Measurements from ENCODE around the gene UCKL1. TPM values are rescaled to one million over a fixed set of nuclear protein-coding genes. Genes with fewer than 3 reads are reported as not detected.
"Not testable (repeated sequence)": the region's sequence is repeated elsewhere in the genome, so short reads cannot be mapped to it uniquely, and the experiment has no call there.

UCKL1 gene
- total RNA-seq, 5 donors from 2014 or later (not counting 1 experiment from before 2014, with no cell fraction given), result 40.6 to 72.3 (median 67.0) TPM

DNA sequence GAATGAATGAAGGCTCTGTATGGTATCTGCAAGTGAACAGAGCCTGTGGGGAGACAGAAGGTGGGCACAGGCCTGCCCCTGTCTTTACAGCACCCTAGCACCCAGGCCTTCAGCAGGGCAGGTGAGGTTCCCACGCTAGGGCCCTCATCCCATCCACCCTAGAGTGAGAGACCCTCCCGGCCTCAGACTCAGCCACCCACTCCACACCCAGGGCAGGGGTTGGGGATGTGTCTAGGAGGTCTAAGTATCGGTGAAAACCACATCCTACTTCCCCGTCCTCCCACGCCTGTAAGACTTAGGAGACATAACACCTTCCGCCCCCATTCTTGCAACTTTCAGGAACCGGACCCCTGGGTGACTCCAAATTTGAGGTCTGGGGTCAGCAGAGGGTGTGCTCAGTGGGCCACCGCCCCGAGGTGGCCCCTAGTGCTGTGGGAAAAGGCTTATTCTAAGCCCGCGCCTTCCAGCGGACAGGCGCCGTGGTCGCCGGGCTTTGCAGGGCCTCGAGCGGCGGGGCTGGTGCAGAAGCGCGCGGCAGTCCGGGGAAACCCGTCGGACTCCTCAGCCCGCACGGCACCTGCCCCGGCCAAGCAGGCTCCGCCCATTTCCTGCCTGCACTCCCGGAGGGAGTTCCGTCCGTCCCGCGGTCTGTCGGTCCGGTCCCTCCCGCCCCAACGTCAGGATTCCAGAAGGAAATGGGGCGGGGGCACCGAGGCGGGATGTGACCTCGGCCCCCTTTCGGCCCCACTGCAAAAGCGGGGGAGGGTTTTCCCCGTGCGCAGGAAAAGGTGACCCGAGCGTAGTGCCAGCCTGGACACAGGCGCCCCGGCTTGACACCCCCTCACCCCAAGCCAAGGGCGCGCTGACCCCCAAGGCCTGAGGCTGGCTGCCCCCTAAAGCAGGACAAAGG lies 22.4 kb upstream of the UCKL1 start:
- ChIA-PET CTCF (interaction anchor here in 1 of 2 donors (1.0 to 1.8 kb wide), 3 partner anchors 60 to 142 kb away, joined by 3 to 8 read pairs (median 3); no protein-coding TSS in a partner anchor), POLR2A (no interaction called here)
- DNase-seq (peak in 10 of 35 experiments; percentile 14 to 68 (median 33)), ATAC-seq (replicated peaks in 1 of 4) (peak in 2 of 4 experiments; percentile 12 to 14)
- peak overlapping the region; percentile 72 to 84 (median 80) for H3K4me3 Mint-ChIP-seq
- peaks cover 37 to 66% of the 10 kb centered on the region in 2 experiments for H3K4me1 ChIP-seq (ENCODE audit: control insufficient read depth in 1 of 2, extremely low read depth in 1 of 2, insufficient read depth in 2 of 2, low read length in 2 of 2)
- no peaks in the 10 kb centered on the region for H3K9me3 Mint-ChIP-seq
- WGBS (ENCODE audit: insufficient coverage), result under 1% methylated on average over 47 of the region's 52 CpGs
- peak overlapping the region; percentile 88 to 90 for H3K27ac Mint-ChIP-seq
- peaks cover 62 to 69% (median 69%) of the 10 kb centered on the region in 3 donors for H3K4me1 Mint-ChIP-seq
- peaks cover 11 to 26% of the 10 kb centered on the region in 2 donors for H3K36me3 ChIP-seq (ENCODE audit: control insufficient read depth in 2 of 2, extremely low read depth in 1 of 2, insufficient read depth in 1 of 2, low read length in 1 of 2)
- H3K36me3 Mint-ChIP-seq, result peaks cover 20% of the 10 kb centered on the region
- no peaks in the 10 kb centered on the region for H3K9me3 ChIP-seq
- H3K27me3 Mint-ChIP-seq, result no peaks in the 10 kb centered on the region
- H3K27me3 ChIP-seq (replicated peaks in 1 of 2; ENCODE audit: control insufficient read depth in 2 of 2, extremely low read depth in 1 of 2, insufficient read depth in 2 of 2, low read length in 1 of 2), result no peaks in the 10 kb centered on the region
- peak overlapping the region; percentile 67 to 70 for H3K4me3 ChIP-seq (ENCODE audit: control insufficient read depth in 1 of 2, extremely low read depth in 1 of 2, low read length in 1 of 2)
- peak overlapping the region; percentile 71 for H3K27ac ChIP-seq (ENCODE audit: low read length)

DNA sequence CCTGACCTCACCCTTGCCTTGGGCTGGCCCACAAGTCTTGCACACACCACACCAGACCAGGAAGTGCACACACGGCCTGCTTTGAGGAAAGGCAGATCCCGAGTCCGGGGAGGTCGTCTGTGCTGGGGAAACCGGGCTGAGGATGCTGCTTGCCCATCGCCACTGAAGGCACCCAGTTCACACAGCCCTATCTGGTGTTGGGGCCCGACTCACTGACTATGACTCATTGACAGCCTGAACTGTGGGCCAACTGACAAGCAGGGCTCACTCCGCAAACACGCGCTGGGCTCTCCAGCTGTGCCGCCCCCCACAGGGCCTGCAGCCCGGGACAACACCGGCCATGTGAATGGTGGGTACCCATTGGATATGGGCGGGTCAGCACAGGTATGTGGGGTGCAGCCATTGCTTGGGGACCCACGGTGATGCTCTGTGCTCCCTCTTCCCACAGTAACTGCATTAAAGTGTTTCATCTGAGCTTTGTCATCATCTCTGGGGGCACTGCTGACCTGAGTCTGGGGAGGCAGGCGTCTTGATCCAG lies 21.6 kb upstream of the UCKL1 start:
- peak overlapping the region in 1 of 2 donors; percentile 70 for H3K4me3 ChIP-seq (ENCODE audit: control insufficient read depth in 1 of 2, extremely low read depth in 1 of 2, low read length in 1 of 2)
- POLR2A ChIA-PET, result no interaction called here

DNA sequence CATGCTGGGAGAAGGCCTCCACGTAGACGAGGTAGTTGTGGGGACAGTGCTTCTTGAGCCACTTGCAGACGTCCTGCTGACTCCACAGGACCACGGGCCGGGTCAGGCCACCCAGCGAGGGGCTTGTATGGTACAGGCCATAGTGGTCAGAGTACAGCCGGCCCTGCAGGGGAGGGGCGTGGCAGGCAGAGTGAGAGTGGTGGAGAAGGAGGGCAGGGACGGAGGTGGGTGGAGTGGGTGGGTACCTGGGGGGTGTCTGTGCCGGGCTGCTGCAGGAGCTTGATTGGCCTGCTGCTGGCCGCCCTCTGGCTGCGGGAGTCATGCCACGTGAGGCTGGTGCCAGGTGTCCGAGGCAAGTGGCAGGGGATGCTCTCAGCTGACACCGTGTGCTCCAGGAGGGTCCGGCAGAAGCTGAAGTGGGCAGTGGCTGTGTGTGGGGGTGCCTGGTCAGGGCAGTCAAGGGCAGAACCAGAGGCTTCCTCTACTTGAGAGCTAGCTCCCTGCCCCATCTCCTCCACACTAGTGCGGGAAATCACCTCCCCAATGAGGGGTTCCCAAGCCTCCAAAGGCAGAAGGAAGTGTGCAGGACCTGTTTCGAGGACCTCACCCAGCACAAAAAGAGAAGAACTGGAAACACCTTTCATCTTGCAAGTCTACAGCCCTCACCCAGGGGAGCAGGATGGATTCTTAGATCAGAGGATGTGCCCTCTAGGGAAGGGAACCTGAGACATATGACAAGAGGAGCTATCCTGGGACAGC lies 20.9 kb upstream of the UCKL1 start:
- Histone ChIP-seq H3K36me3 (ENCODE audit: control insufficient read depth in 2 of 2, extremely low read depth in 1 of 2, insufficient read depth in 1 of 2, low read length in 1 of 2) (peaks cover 11 to 15% of the 10 kb centered on the region in 2 donors), H3K9me3 (no peaks in the 10 kb centered on the region), H3K4me1 (ENCODE audit: control insufficient read depth in 1 of 2, extremely low read depth in 1 of 2, insufficient read depth in 2 of 2, low read length in 2 of 2) (peaks cover 30 to 59% of the 10 kb centered on the region in 2 experiments), H3K27me3 (replicated peaks in 1 of 2; ENCODE audit: control insufficient read depth in 2 of 2, extremely low read depth in 1 of 2, insufficient read depth in 2 of 2, low read length in 1 of 2) (no peaks in the 10 kb centered on the region), H3K4me3 (ENCODE audit: control insufficient read depth in 1 of 2, extremely low read depth in 1 of 2, low read length in 1 of 2) (no peak overlapping the region), H3K27ac (ENCODE audit: low read length) (peak overlapping the region; percentile 71)
- peaks cover 8% of the 10 kb centered on the region for H3K36me3 Mint-ChIP-seq
- peaks cover 51 to 72% (median 62%) of the 10 kb centered on the region in 3 donors for H3K4me1 Mint-ChIP-seq
- ChIA-PET CTCF (no interaction called here), POLR2A (no interaction called here)
- no peak for ATAC-seq (replicated peaks in 1 of 4)
- 85% methylated on average over 11 of the region's 18 CpGs for WGBS (ENCODE audit: insufficient coverage)
- DNase-seq, result no peak
- H3K27me3 Mint-ChIP-seq, result no peaks in the 10 kb centered on the region
- peak overlapping the region; percentile 88 to 90 for H3K27ac Mint-ChIP-seq
- no peaks in the 10 kb centered on the region for H3K9me3 Mint-ChIP-seq
- peak overlapping the region in 2 of 3 donors; percentile 68 to 84 for H3K4me3 Mint-ChIP-seq

More for the DNA sequence above, 21.6 kb upstream of the UCKL1 start:
- 12% methylated on average over 11 of the region's 16 CpGs for WGBS (ENCODE audit: insufficient coverage)
- H3K27ac ChIP-seq (ENCODE audit: low read length), result peak overlapping the region; percentile 71
- H3K9me3 ChIP-seq, result no peaks in the 10 kb centered on the region
- no peaks in the 10 kb centered on the region for H3K9me3 Mint-ChIP-seq
- H3K27me3 Mint-ChIP-seq, result no peaks in the 10 kb centered on the region
- peaks cover 14% of the 10 kb centered on the region for H3K36me3 Mint-ChIP-seq
- peak overlapping the region; percentile 72 to 84 (median 80) for H3K4me3 Mint-ChIP-seq
- DNase-seq (peak in 14 of 35 experiments; percentile 16 to 65 (median 38)), ATAC-seq (replicated peaks in 1 of 4) (peak in 3 of 4 experiments; percentile 39 to 55 (median 44))
- H3K4me1 Mint-ChIP-seq, result peaks cover 58 to 72% (median 67%) of the 10 kb centered on the region in 3 donors
- peaks cover 35 to 65% of the 10 kb centered on the region in 2 experiments for H3K4me1 ChIP-seq (ENCODE audit: control insufficient read depth in 1 of 2, extremely low read depth in 1 of 2, insufficient read depth in 2 of 2, low read length in 2 of 2)
- CTCF ChIA-PET, result no interaction called here
- H3K27ac Mint-ChIP-seq, result peak overlapping the region; percentile 88 to 90
- H3K36me3 ChIP-seq (ENCODE audit: control insufficient read depth in 2 of 2, extremely low read depth in 1 of 2, insufficient read depth in 1 of 2, low read length in 1 of 2), result peaks cover 11 to 18% of the 10 kb centered on the region in 2 donors
- no peaks in the 10 kb centered on the region for H3K27me3 ChIP-seq (replicated peaks in 1 of 2; ENCODE audit: control insufficient read depth in 2 of 2, extremely low read depth in 1 of 2, insufficient read depth in 2 of 2, low read length in 1 of 2)

DNA sequence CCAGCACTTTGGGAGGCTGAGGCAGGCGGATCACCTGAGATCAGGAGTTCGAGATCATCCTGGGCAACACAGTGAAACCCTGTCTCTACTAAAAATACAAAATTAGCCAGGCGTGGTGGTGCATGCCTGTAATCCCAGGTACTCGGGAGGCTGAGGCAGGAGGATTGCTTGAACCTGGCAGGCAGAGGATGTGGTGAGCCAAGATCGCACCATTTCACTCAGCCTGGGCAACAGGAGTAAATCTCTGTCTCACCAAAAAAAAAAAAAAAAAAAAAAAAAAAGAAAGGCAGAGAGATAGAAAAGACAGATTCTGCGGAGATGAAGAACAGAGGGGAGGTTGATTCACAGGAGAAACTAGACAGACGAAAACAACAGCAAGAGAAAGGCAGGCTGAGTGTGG lies 20.3 kb upstream of the UCKL1 start:
- 79% methylated on average over 2 of the region's 7 CpGs for WGBS (ENCODE audit: insufficient coverage)
- H3K4me3 Mint-ChIP-seq, result peak overlapping the region in 2 of 3 donors; percentile 21 to 84

DNA sequence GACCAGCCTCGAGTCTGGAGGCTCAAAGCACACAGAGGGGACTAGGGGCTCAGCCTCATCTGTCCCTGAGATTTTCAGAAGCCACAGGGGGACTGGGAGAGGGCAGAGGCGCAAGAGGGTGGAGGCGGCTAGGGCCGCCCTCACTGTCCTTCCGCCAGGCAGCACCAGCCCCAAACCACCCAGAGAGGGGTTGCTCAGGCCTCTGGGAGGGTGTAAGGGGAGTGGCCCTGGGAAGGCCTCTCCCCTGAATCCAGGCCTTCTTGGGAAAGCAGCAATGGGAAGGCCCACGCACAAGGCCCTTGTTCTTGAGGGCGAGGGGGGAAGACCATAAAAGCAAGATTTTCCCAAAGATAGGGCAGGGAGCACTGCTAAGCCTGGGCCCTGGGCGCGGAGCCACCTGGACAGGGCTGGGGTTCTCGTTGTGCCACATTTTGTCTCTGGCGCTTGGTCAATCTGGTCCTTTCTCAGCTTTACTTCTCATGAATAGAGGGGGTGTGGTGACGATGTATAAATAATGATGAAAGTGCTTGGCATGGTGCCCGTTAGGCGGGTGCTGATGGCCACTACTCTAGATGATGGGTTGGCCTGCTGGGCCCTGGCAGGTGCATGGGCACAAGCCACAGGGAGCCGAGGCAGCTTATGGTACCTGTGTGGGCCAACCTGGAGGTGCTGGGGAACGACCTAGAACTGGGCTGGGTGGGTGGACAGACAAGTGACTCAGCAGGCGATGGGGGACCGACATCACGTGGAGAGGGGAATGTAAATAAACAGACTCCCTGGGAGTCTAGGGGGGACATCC lies 18.4 kb upstream of the UCKL1 start:
- H3K4me3 Mint-ChIP-seq, result no peak overlapping the region
- DNase-seq (peak in 1 of 35 experiments; percentile 4), ATAC-seq (replicated peaks in 1 of 4) (no peak)
- Histone ChIP-seq H3K9me3 (no peaks in the 10 kb centered on the region), H3K27me3 (replicated peaks in 1 of 2; ENCODE audit: control insufficient read depth in 2 of 2, extremely low read depth in 1 of 2, insufficient read depth in 2 of 2, low read length in 1 of 2) (peaks cover 0 to 4% of the 10 kb centered on the region in 2 experiments), H3K4me1 (ENCODE audit: control insufficient read depth in 1 of 2, extremely low read depth in 1 of 2, insufficient read depth in 2 of 2, low read length in 2 of 2) (peaks cover 14 to 44% of the 10 kb centered on the region in 2 experiments), H3K4me3 (ENCODE audit: control insufficient read depth in 1 of 2, extremely low read depth in 1 of 2, low read length in 1 of 2) (no peak overlapping the region), H3K36me3 (ENCODE audit: control insufficient read depth in 2 of 2, extremely low read depth in 1 of 2, insufficient read depth in 1 of 2, low read length in 1 of 2) (peaks cover 11 to 15% of the 10 kb centered on the region in 2 donors), H3K27ac (ENCODE audit: low read length) (no peak overlapping the region)
- ChIA-PET POLR2A (no interaction called here), CTCF (interaction anchor here in 1 of 2 donors (0.9 kb wide), 1 partner anchor 60 kb away, joined by 4 read pairs; no protein-coding TSS in a partner anchor)
- H3K9me3 Mint-ChIP-seq, result no peaks in the 10 kb centered on the region
- 85% methylated on average over 9 of the region's 19 CpGs for WGBS (ENCODE audit: insufficient coverage)
- H3K36me3 Mint-ChIP-seq, result peaks cover 8% of the 10 kb centered on the region
- no peaks in the 10 kb centered on the region for H3K27me3 Mint-ChIP-seq
- H3K4me1 Mint-ChIP-seq, result peaks cover 35 to 51% (median 48%) of the 10 kb centered on the region in 3 donors
- peak overlapping the region; percentile 78 to 81 for H3K27ac Mint-ChIP-seq

More for the DNA sequence above, 20.3 kb upstream of the UCKL1 start:
- DNase-seq; CTCF ChIA-PET; H3K27me3 ChIP-seq (replicated peaks in 1 of 2; ENCODE audit: control insufficient read depth in 2 of 2, extremely low read depth in 1 of 2, insufficient read depth in 2 of 2, low read length in 1 of 2); H3K9me3 Mint-ChIP-seq; POLR2A ChIA-PET; H3K9me3 ChIP-seq; H3K36me3 Mint-ChIP-seq; ATAC-seq (replicated peaks in 1 of 4); H3K4me3 ChIP-seq (ENCODE audit: control insufficient read depth in 1 of 2, extremely low read depth in 1 of 2, low read length in 1 of 2); H3K27me3 Mint-ChIP-seq: not testable (repeated sequence)
- H3K27ac Mint-ChIP-seq, result peak overlapping the region; percentile 88 to 90
- H3K4me1 ChIP-seq (ENCODE audit: control insufficient read depth in 1 of 2, extremely low read depth in 1 of 2, insufficient read depth in 2 of 2, low read length in 2 of 2), result peaks cover 24 to 54% of the 10 kb centered on the region in 2 experiments
- peaks cover 11 to 15% of the 10 kb centered on the region in 2 donors for H3K36me3 ChIP-seq (ENCODE audit: control insufficient read depth in 2 of 2, extremely low read depth in 1 of 2, insufficient read depth in 1 of 2, low read length in 1 of 2)
- peaks cover 47 to 67% (median 58%) of the 10 kb centered on the region in 3 donors for H3K4me1 Mint-ChIP-seq
- peak overlapping the region; percentile 71 for H3K27ac ChIP-seq (ENCODE audit: low read length)
